Activated CD4-positive, alpha-beta T cell treated with anti-CD3 and anti-CD28 coated beads for 36 hours (primary cell): ENCODE measurements around the gene MXRA7. TPM values are rescaled to one million over a fixed set of nuclear protein-coding genes. Genes with fewer than 3 reads are reported as not detected.

ENCODE experiments used
- ATAC-seq: fragments of 200-7000 bp; cut with Tn5 transposase; one replicate; pipeline ENCODE4 v1.10.0; 2021; ENCODE audit warnings: mild to moderate bottlenecking, moderate library complexity
- CTCF ChIA-PET: fragments of 350-600 bp; sonication (Branson Sonifier 250); formaldehyde crosslinking; loops from one replicate; lab custom pipeline; 2021; ENCODE audit warnings: antibody characterized with exemption; lab: Charles Lee
- POLR2A ChIA-PET: fragments of 350-600 bp; sonication (Branson Sonifier 250); formaldehyde crosslinking; loops from one replicate; lab custom pipeline; 2021; ENCODE audit warnings: antibody characterized with exemption, inconsistent platforms; lab: Charles Lee
- DNase-seq: peaks from one replicate; pipeline ENCODE4 v3.0.0-alpha.2; 2020
- H3K27ac Mint-ChIP-seq: one replicate; pipeline ENCODE4 v1.8.0; 2021; ENCODE audit warnings: mixed read lengths
- H3K27me3 Mint-ChIP-seq: one replicate; pipeline ENCODE4 v1.8.0; 2021; ENCODE audit warnings: mixed read lengths
- H3K36me3 Mint-ChIP-seq: one replicate; pipeline ENCODE4 v1.8.0; 2021; ENCODE audit warnings: low read depth, mixed read lengths
- H3K4me1 Mint-ChIP-seq: one replicate; pipeline ENCODE4 v1.8.0; 2021; ENCODE audit warnings: mixed read lengths
- H3K4me3 Mint-ChIP-seq: one replicate; pipeline ENCODE4 v1.8.0; 2021; ENCODE audit warnings: mild to moderate bottlenecking, moderate library complexity, mixed read lengths
- H3K9me3 Mint-ChIP-seq: one replicate; pipeline ENCODE4 v1.8.0; 2021; ENCODE audit warnings: low read depth, mixed read lengths
- intact Hi-C, 2 experiments: fragments of 100-400 bp; cut with DNase I in 1 of 2; cut with micrococcal nuclease in 1 of 2; formaldehyde crosslinking; loops; one replicate each; pipeline versions ENCODE4 v1.14.2 to v1.15.1; 2022 to 2024; cut with DNase I, micrococcal nuclease
- total RNA-seq, 2 experiments: library from RNA; stranded (reverse); gene quantifications; one replicate each; pipeline ENCODE4 v1.2.3, GENCODE V29; 2021

MXRA7 gene
- total RNA-seq, 2 experiments from 2014 or later, result 18.4 to 20.2 TPM

GRCh38 chr17:76685366-76685765 lies 25.4 kb downstream of the MXRA7 start:
- DNase-seq (no peak), ATAC-seq (no peak)
- Mint-ChIP-seq H3K27ac (no peak overlapping the region), H3K27me3 (no peaks in the 10 kb centered on the region), H3K4me1 (peaks cover 1% of the 10 kb centered on the region), H3K9me3 (no peaks in the 10 kb centered on the region), H3K4me3 (no peak overlapping the region), H3K36me3 (no peaks in the 10 kb centered on the region)
- ChIA-PET POLR2A (no interaction called here), CTCF (no interaction called here)
- intact Hi-C loops, result loop anchor here in 1 of 2 experiments (10.0 kb wide), 1 partner anchor 161 kb away; no protein-coding TSS in a partner anchor

DNA sequence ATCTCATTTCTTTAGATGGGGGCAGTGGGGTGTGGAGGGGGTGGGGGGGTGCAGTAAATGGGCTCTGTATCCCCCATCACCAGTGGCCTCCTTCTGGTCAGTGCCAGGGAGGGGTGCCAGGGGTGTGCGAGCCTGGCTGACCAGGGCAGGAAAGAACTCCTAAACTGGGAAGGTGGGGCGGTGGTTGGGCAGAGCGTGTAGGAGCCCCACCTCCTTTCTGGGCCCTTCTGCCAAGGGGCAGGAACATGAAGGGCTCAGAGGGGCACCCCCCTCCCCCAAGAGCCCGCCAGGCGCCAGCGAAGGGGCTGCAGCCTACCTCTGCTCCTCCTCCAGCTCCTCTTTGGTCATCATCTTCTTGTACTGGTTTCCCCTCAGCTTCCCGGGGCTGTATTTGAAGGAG lies 26.0 kb downstream of the MXRA7 start:
- ATAC-seq (no peak), DNase-seq (no peak)
- H3K27ac Mint-ChIP-seq, result no peak overlapping the region
- CTCF ChIA-PET, result no interaction called here
- H3K27me3 Mint-ChIP-seq, result no peaks in the 10 kb centered on the region
- H3K4me3 Mint-ChIP-seq, result no peak overlapping the region
- no peaks in the 10 kb centered on the region for H3K9me3 Mint-ChIP-seq
- POLR2A ChIA-PET, result no interaction called here
- no peaks in the 10 kb centered on the region for H3K36me3 Mint-ChIP-seq
- intact Hi-C loops, result loop anchor here in 1 of 2 experiments (10.0 kb wide), 1 partner anchor 160 kb away; no protein-coding TSS in a partner anchor
- peaks cover 1% of the 10 kb centered on the region for H3K4me1 Mint-ChIP-seq

- ATAC-seq, result no peak
- H3K36me3 Mint-ChIP-seq, result no peaks in the 10 kb centered on the region
- no peak for DNase-seq
- no peaks in the 10 kb centered on the region for H3K27me3 Mint-ChIP-seq
- POLR2A ChIA-PET, result no interaction called here
- intact Hi-C loops, result loop anchor here in 1 of 2 experiments (10.0 kb wide), 1 partner anchor 159 kb away; no protein-coding TSS in a partner anchor
- H3K4me1 Mint-ChIP-seq, result peaks cover 1% of the 10 kb centered on the region
- no peak overlapping the region for H3K27ac Mint-ChIP-seq
- H3K4me3 Mint-ChIP-seq, result no peak overlapping the region
- CTCF ChIA-PET, result no interaction called here
- no peaks in the 10 kb centered on the region for H3K9me3 Mint-ChIP-seq
Observed at GRCh38 chr17:76683921-76684745, 26.6 kb downstream of the MXRA7 start.

DNA sequence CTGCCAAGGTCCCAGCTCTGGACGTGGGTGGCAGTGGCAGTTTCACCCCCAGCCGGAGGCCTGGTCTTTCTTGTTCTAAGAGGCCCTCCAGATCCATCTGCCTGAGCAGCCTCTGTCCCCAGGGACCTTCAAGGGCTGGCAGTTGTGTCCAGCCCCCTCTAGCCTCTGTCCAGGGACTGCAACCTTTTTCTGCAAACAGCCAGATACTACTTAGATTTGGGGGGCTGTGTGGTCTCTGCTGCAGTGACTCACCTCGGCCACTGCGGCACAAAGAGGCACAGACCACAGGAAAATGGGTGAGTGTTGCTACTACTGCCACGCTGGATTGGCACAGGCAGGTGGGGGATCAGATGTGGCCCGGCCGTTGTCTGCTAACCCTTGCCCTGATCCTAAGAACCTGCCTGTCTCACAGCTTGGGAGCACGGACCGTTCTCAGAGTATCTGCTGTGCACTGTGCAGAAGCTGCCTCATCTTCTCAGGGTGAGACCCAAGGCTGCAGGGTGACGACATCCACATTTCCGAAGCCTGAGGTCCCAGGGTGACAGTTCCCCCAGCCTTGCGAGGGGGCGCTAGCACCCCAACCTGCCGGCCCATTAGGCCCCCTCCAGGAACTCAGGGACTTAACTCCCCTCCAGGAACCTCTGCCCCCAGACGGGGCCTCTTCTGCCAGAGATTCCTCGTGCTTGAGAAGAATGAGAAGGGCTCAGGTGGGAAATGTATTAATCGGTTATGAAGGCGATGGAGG lies 27.6 kb downstream of the MXRA7 start:
- ChIA-PET CTCF (interaction anchor here (0.6 to 2.1 kb wide), 2 partner anchors 125 to 498 kb away, joined by 3 to 6 read pairs; no protein-coding TSS in a partner anchor), POLR2A (no interaction called here)
- intact Hi-C loops, result loop anchor here in 1 of 2 experiments (10.0 kb wide), 1 partner anchor 158 kb away; no protein-coding TSS in a partner anchor
- no peaks in the 10 kb centered on the region for H3K36me3 Mint-ChIP-seq
- H3K4me3 Mint-ChIP-seq, result no peak overlapping the region
- no peak overlapping the region for H3K27ac Mint-ChIP-seq
- H3K9me3 Mint-ChIP-seq, result no peaks in the 10 kb centered on the region
- ATAC-seq (no peak), DNase-seq (no peak)
- no peaks in the 10 kb centered on the region for H3K27me3 Mint-ChIP-seq
- H3K4me1 Mint-ChIP-seq, result peaks cover 1% of the 10 kb centered on the region

DNA sequence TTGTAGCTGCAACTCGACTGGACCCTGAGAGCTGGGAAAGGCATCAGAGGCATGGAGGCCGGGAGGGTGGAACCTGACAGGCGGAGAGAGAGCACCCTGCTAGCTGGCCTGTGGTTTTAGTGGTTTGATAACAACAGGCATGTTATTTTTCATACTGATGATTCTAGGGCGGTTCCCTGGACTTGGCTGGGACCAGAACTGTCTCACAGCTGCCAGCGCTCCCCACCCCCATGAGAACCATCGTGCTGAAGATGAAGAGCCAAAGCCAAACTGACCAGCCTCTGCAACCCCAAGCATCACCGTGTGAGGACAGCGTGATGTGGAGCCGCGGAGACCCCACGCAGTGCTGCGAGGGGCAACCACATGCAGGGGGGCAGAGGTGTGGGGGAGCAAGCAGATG lies 28.5 kb downstream of the MXRA7 start:
- DNase-seq (no peak), ATAC-seq (no peak)
- Mint-ChIP-seq H3K36me3 (no peaks in the 10 kb centered on the region), H3K27ac (no peak overlapping the region), H3K4me1 (peaks cover 1% of the 10 kb centered on the region), H3K4me3 (no peak overlapping the region), H3K9me3 (no peaks in the 10 kb centered on the region), H3K27me3 (no peaks in the 10 kb centered on the region)
- intact Hi-C loops, result loop anchor here in 1 of 2 experiments (10.0 kb wide), 1 partner anchor 157 kb away; no protein-coding TSS in a partner anchor
- CTCF ChIA-PET, result interaction anchor here (0.6 to 2.4 kb wide), 20 partner anchors 10 to 497 kb away, joined by 3 to 26 read pairs (median 4); no protein-coding TSS in a partner anchor
- POLR2A ChIA-PET, result interaction anchor here (0.5 to 1.3 kb wide), 2 partner anchors 9 to 125 kb away, joined by 3 read pairs; no protein-coding TSS in a partner anchor

DNA sequence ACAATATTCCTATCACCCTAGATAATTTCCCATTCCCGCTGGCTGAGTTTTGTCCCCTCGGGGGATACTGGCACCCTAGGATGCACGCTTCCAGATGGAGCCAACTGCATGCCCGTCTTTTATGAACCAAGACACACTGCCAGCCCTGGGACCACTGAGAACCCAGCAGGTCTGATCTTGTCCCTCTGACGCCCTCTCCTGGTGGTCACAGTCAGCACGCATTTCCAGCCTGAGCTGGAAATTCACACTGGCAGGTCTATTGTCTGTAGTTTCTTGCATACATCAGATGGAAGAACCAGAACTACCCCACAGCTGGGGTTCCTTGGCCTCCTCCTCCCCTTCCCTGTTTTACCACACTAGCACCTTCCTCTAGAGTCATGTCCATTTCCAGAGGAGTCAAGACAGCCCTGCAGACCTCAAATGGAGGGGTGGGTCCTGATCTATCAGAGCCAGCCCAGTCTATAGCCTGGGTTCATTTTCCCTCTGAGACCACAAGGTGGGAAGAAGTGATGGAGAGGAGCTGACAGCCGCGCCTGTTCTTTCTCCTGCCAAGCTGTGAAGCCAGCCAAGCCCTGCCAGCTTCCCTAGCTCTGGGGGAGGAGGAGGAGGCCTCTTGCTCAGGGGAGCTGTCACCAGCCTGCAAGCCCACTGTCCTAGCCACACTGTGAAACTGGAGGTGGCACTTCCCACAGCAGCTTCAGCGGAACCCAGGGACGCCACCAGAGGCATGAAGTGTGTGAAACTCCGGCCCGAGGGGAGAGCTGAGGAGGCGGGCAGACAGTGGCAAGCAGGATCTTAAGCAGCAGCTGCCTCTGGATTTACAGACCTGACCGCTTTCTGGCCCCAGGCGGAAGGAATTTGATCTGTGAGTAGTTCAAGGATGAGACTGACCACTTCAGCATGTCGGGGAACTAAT lies 29.3 kb downstream of the MXRA7 start:
- H3K27me3 Mint-ChIP-seq, result no peaks in the 10 kb centered on the region
- CTCF ChIA-PET, result interaction anchor here (0.5 to 2.4 kb wide), 30 partner anchors 10 to 258 kb away, joined by 3 to 26 read pairs (median 4); no protein-coding TSS in a partner anchor
- DNase-seq, result peak; percentile 83
- POLR2A ChIA-PET, result interaction anchor here (0.6 to 1.3 kb wide), 4 partner anchors 20 to 349 kb away, joined by 3 to 6 read pairs (median 4); no protein-coding TSS in a partner anchor
- no peak overlapping the region for H3K4me3 Mint-ChIP-seq
- H3K9me3 Mint-ChIP-seq, result no peaks in the 10 kb centered on the region
- H3K36me3 Mint-ChIP-seq, result no peaks in the 10 kb centered on the region
- peak; percentile 89 for ATAC-seq
- H3K27ac Mint-ChIP-seq, result no peak overlapping the region
- intact Hi-C loops, result loop anchor here (1.0 to 10.0 kb wide), 2 partner anchors 157 to 158 kb away; no protein-coding TSS in a partner anchor
- H3K4me1 Mint-ChIP-seq, result peaks cover 1% of the 10 kb centered on the region

DNA sequence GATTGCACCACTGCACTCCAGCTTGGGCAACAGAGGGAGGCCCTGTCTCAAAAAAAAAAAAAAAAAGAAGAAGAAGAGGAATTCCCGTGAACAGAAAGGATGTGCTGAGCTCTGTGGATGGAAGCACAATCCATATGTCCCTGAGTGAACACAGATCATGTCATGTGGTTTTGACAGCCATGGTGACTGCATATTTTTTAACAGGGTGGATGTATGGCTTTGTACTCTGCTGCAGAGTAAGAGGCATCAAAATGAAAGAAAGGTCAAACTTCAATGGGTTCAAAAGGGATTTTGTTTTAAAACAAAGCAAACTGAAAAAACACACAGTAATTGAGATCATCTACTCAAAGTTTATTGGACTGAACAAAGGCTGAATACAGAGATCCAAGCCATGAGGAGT lies 31.5 kb downstream of the MXRA7 start:
- DNase-seq, result no peak
- H3K27me3 Mint-ChIP-seq, result no peaks in the 10 kb centered on the region
- H3K36me3 Mint-ChIP-seq, result no peaks in the 10 kb centered on the region
- H3K9me3 Mint-ChIP-seq, result no peaks in the 10 kb centered on the region
- ATAC-seq, result no peak
- H3K4me3 Mint-ChIP-seq, result no peak overlapping the region
- ChIA-PET CTCF (no interaction called here), POLR2A (no interaction called here)
- H3K27ac Mint-ChIP-seq, result no peak overlapping the region
- intact Hi-C loops, result no loop called here
- H3K4me1 Mint-ChIP-seq, result peaks cover 1% of the 10 kb centered on the region

- no peak for ATAC-seq
Observed at GRCh38 chr17:76678330-76678729, 32.4 kb downstream of the MXRA7 start.

DNA sequence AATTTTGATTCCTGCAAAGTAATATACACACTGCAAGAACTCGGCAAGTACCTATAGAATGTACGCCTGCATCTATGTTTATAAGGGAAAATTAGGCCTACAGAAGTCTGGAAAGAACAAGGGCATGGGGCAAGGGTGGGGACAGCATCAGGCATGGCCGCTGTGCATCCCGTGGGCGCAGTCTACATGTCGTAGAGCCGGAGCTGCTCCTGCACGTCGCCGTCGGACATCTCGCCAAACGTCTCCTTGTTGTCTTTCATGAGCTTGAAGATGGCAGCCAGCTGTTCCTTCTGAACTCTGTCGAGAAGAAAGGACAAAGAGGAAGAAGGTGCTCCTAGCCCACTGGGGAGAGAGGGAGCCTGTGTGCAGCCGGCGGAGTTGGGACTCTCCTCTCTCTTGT lies 33.4 kb downstream of the MXRA7 start:
- Mint-ChIP-seq H3K9me3 (no peaks in the 10 kb centered on the region), H3K36me3 (no peaks in the 10 kb centered on the region), H3K4me3 (no peak overlapping the region), H3K27me3 (no peaks in the 10 kb centered on the region), H3K27ac (no peak overlapping the region), H3K4me1 (peaks cover 6% of the 10 kb centered on the region)
- ATAC-seq (no peak), DNase-seq (no peak)
- ChIA-PET CTCF (interaction anchor here (0.5 to 1.2 kb wide), 5 partner anchors 37 to 736 kb away, joined by 3 to 5 read pairs (median 3); partner anchors contain the start of gene FBF1), POLR2A (interaction anchor here (0.6 kb wide), 1 partner anchor 17 kb away, joined by 3 read pairs; no protein-coding TSS in a partner anchor)
- intact Hi-C loops, result no loop called here

More at GRCh38 chr17:76678330-76678729, 32.4 kb downstream of the MXRA7 start:
- POLR2A ChIA-PET, result interaction anchor here (0.6 kb wide), 1 partner anchor 10 kb away, joined by 3 read pairs; no protein-coding TSS in a partner anchor
- Mint-ChIP-seq H3K4me1 (peaks cover 1% of the 10 kb centered on the region), H3K36me3 (no peaks in the 10 kb centered on the region), H3K4me3 (no peak overlapping the region), H3K27ac (no peak overlapping the region), H3K9me3 (no peaks in the 10 kb centered on the region), H3K27me3 (no peaks in the 10 kb centered on the region)
- CTCF ChIA-PET, result interaction anchor here (0.6 to 1.2 kb wide), 4 partner anchors 18 to 174 kb away, joined by 3 to 5 read pairs (median 4); no protein-coding TSS in a partner anchor
- peak; percentile 21 for DNase-seq
- intact Hi-C loops, result no loop called here

DNA sequence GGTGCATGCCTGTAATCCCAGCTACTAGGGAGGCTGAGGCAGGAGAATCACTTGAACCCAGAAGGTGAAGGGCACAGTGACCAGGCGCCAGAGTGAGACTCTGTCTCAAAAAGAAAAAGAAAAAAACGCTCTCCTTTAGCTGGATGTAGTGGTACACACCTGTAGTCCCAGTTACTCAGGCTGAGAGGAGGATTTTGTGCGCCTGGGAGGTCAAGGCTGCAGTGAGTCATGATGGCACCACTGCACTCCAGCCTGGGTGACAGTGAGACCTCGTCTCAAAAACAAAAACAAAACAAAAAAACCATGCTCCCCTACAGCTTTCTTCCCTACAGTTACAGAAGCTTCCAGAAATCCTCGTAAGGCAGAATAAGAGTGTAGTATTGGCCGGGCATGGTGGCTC lies 34.1 kb downstream of the MXRA7 start:
- Mint-ChIP-seq H3K27ac (no peak overlapping the region), H3K27me3 (no peaks in the 10 kb centered on the region), H3K36me3 (no peaks in the 10 kb centered on the region), H3K4me1 (peaks cover 7% of the 10 kb centered on the region), H3K9me3 (no peaks in the 10 kb centered on the region), H3K4me3 (no peak overlapping the region)
- no peak for DNase-seq
- intact Hi-C loops, result no loop called here
- POLR2A ChIA-PET, result no interaction called here
- no peak for ATAC-seq
- CTCF ChIA-PET, result no interaction called here
